Type B pancreatic cell (in vitro differentiated cells): ENCODE results near the gene DNM2. TPM values are rescaled to one million over a fixed set of nuclear protein-coding genes. Genes with fewer than 3 reads are reported as not detected.
"Not testable (repeated sequence)": the region's sequence is repeated elsewhere in the genome, so short reads cannot be mapped to it uniquely, and the experiment has no call there.

Experiments used
- DNase-seq: peaks from one replicate; pipeline ENCODE4 v3.0.0; 2021; ENCODE audit warnings: mixed read lengths; ENCODE audit not compliant: unreplicated experiment; ENCODE audit errors: extremely low spot score
- H3K27ac Mint-ChIP-seq: 2 replicates; pipeline ENCODE4 v1.8.0; 2021; ENCODE audit warnings: mild to moderate bottlenecking, mixed read lengths
- H3K27me3 Mint-ChIP-seq: 2 replicates; pipeline ENCODE4 v1.8.0; 2021; ENCODE audit warnings: mixed read lengths
- H3K36me3 Mint-ChIP-seq: 2 replicates; pipeline ENCODE4 v1.8.0; 2021; ENCODE audit warnings: mixed read lengths
- H3K4me1 Mint-ChIP-seq: one replicate; pipeline ENCODE4 v1.8.0; 2021; ENCODE audit warnings: mixed read lengths; ENCODE audit not compliant: unreplicated experiment
- H3K4me3 Mint-ChIP-seq: 2 replicates; pipeline ENCODE4 v1.8.0; 2021; ENCODE audit warnings: mild to moderate bottlenecking, mixed read lengths
- H3K9me3 Mint-ChIP-seq: 2 replicates; pipeline ENCODE4 v1.8.0; 2021; ENCODE audit warnings: mixed read lengths
- microRNA-seq: library from miRNA; unstranded; fragments of <30 nt; microRNA quantifications from one replicate; pipeline ENCODE4, GENCODE V29; 2020
- total RNA-seq: library from RNA; stranded (reverse); gene quantifications from 2 replicates; pipeline ENCODE4 v1.2.1, GENCODE V29; 2021; ENCODE audit warnings: low replicate concordance
- TF ChIP-seq, protein P1 (sequence below): fragments of 200-600 bp; sonication (generic); conservative IDR thresholded peaks from 2 replicates; pipeline ENCODE4 v1.5.0; 2021; ENCODE audit warnings: antibody characterized with exemption, mild to moderate bottlenecking

The DNM2 gene
- total RNA-seq, 1 donor from 2014 or later = 119 TPM

GRCh38 chr19:10876459-10877240 lies 158.8 kb downstream of the DNM2 start:
- Mint-ChIP-seq H3K4me3 (peak overlapping the region; percentile 39), H3K4me1 (peaks cover 32% of the 10 kb centered on the region), H3K36me3 (peaks cover 4% of the 10 kb centered on the region), H3K27me3 (no peaks in the 10 kb centered on the region), H3K27ac (peak overlapping the region; percentile 57), H3K9me3 (no peaks in the 10 kb centered on the region)
- TF ChIP-seq, protein P1, sequence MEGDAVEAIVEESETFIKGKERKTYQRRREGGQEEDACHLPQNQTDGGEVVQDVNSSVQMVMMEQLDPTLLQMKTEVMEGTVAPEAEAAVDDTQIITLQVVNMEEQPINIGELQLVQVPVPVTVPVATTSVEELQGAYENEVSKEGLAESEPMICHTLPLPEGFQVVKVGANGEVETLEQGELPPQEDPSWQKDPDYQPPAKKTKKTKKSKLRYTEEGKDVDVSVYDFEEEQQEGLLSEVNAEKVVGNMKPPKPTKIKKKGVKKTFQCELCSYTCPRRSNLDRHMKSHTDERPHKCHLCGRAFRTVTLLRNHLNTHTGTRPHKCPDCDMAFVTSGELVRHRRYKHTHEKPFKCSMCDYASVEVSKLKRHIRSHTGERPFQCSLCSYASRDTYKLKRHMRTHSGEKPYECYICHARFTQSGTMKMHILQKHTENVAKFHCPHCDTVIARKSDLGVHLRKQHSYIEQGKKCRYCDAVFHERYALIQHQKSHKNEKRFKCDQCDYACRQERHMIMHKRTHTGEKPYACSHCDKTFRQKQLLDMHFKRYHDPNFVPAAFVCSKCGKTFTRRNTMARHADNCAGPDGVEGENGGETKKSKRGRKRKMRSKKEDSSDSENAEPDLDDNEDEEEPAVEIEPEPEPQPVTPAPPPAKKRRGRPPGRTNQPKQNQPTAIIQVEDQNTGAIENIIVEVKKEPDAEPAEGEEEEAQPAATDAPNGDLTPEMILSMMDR = no peak
- no peak for DNase-seq

- H3K9me3 Mint-ChIP-seq, DNase-seq, H3K27me3 Mint-ChIP-seq, H3K36me3 Mint-ChIP-seq: not testable (repeated sequence)
- H3K4me3 Mint-ChIP-seq = peak overlapping the region; percentile 39
- peaks cover 38% of the 10 kb centered on the region for H3K4me1 Mint-ChIP-seq
- peak overlapping the region; percentile 29 for H3K27ac Mint-ChIP-seq
These were observed 159.7 kb downstream of the DNM2 start for GRCh38 chr19:10877608-10878007.

GRCh38 chr19:10878253-10878652 lies 160.4 kb downstream of the DNM2 start:
- Mint-ChIP-seq H3K36me3 (peaks cover 4% of the 10 kb centered on the region), H3K4me1 (peaks cover 33% of the 10 kb centered on the region), H3K9me3 (no peaks in the 10 kb centered on the region), H3K4me3 (peak overlapping the region; percentile 39), H3K27ac (peak overlapping the region; percentile 29), H3K27me3 (no peaks in the 10 kb centered on the region)
- TF ChIP-seq, protein P1 = no peak
- DNase-seq = no peak

Small RNA genes lying within 50 kb of the gene (microRNA-seq; reads per million reads assigned to microRNA genes)
- not detected for gene MIR199A1
- not detected for gene MIR4748
- gene MIR638 = not detected
- 1.7 reads per million for gene MIR6793

Other genes with a start within 250 kb of the DNM2 start
- gene KEAP1, start 214.7 kb upstream of the DNM2 start, total RNA-seq = 49.7 and 71.2 TPM in 2 replicates
- gene S1PR5, start 200.6 kb upstream of the DNM2 start, total RNA-seq = 0.21 and 1.1 TPM in 2 replicates
- gene ATG4D, start 174.2 kb upstream of the DNM2 start, total RNA-seq = 35.8 and 44.6 TPM in 2 replicates
- gene KRI1, start 152.1 kb upstream of the DNM2 start, total RNA-seq = 19.0 and 34.4 TPM in 2 replicates
- gene CDKN2D, start 149.1 kb upstream of the DNM2 start, total RNA-seq = 4.8 and 6.5 TPM in 2 replicates
- gene AP1M2, start 130.8 kb upstream of the DNM2 start, total RNA-seq = 45.2 and 104 TPM in 2 replicates
- 148 and 227 TPM in 2 replicates for gene SLC44A2, start 92.5 kb upstream of the DNM2 start, total RNA-seq
- 297 and 524 TPM in 2 replicates for gene ILF3, start 63.7 kb upstream of the DNM2 start, total RNA-seq
- gene QTRT1, start 16.6 kb upstream of the DNM2 start, total RNA-seq = 39.2 and 67.7 TPM in 2 replicates
- 23.0 and 30.9 TPM in 2 replicates for gene TMED1, start 118.1 kb downstream of the DNM2 start, total RNA-seq
- 0.45 and 1.1 TPM in 2 replicates for gene C19orf38, start 130.3 kb downstream of the DNM2 start, total RNA-seq
- 81.9 and 104 TPM in 2 replicates for gene CARM1, start 153.5 kb downstream of the DNM2 start, total RNA-seq
- gene YIPF2, start 210.6 kb downstream of the DNM2 start, total RNA-seq = 58.5 and 124 TPM in 2 replicates
- 31.8 and 33.7 TPM in 2 replicates for gene TIMM29, start 210.7 kb downstream of the DNM2 start, total RNA-seq
- gene SMARCA4, start 243.0 kb downstream of the DNM2 start, total RNA-seq = 182 and 244 TPM in 2 replicates